HepG2 (cell line): ENCODE measurements around the gene ASGR1. TPM values are rescaled to one million over a fixed set of nuclear protein-coding genes. Genes with fewer than 3 reads are reported as not detected.

ENCODE experiments used
- AHR ChIP-seq: IDR thresholded peaks from 2 replicates; pipeline ENCODE4 v1.6.1; 2018; ENCODE audit warnings: missing genetic modification reagents, missing compliant biosample characterization
- HNF1B ChIP-seq: sonication (generic); formaldehyde crosslinking; IDR thresholded peaks from 2 replicates; pipeline ENCODE4 v1.5.1; 2020; ENCODE audit warnings: mild to moderate bottlenecking, moderate library complexity, missing genetic modification reagents
- MIER3 ChIP-seq: IDR thresholded peaks from 2 replicates; pipeline ENCODE4 v1.6.1; 2016; ENCODE audit warnings: missing compliant biosample characterization, borderline replicate concordance
- NONO ChIP-seq, 2 experiments: fragments of 450-650 bp in 1 of 2; sonication (generic) in 1 of 2; formaldehyde crosslinking in 1 of 2; IDR thresholded peaks in 1 of 2; conservative IDR thresholded peaks in 1 of 2; 2 replicates each; pipeline versions ENCODE4 v1.6.1 to v1.8.0; 2017 to 2022; ENCODE audit warnings: mild to moderate bottlenecking in 1 of 2, missing genetic modification reagents in 1 of 2, moderate library complexity in 1 of 2
- PRDM10 ChIP-seq: sonication (generic); formaldehyde crosslinking; IDR thresholded peaks from 2 replicates; pipeline ENCODE4 v1.4.0; 2020; ENCODE audit warnings: low read depth, missing genetic modification reagents
- RXRA ChIP-seq: sonication (generic); formaldehyde crosslinking; IDR thresholded peaks from 2 replicates; pipeline ENCODE4 v1.5.1; 2020; ENCODE audit warnings: missing genetic modification reagents
- SIX4 ChIP-seq: sonication (generic); formaldehyde crosslinking; IDR thresholded peaks from 2 replicates; pipeline ENCODE4 v1.4.0; 2020; ENCODE audit warnings: missing genetic modification reagents
- SKI ChIP-seq: fragments of 450-650 bp; IDR thresholded peaks from one replicate; pipeline ENCODE4 v1.6.1; 2018; ENCODE audit warnings: mild to moderate bottlenecking; ENCODE audit not compliant: partially characterized antibody
- SKIL ChIP-seq: sonication (generic); formaldehyde crosslinking; IDR thresholded peaks from 2 replicates; pipeline ENCODE4 v1.8.0; 2022; ENCODE audit warnings: missing genetic modification reagents, mild to moderate bottlenecking, moderate library complexity, borderline replicate concordance
- ZIK1 ChIP-seq: sonication (generic); formaldehyde crosslinking; IDR thresholded peaks from 2 replicates; pipeline ENCODE4 v1.5.0; 2020; ENCODE audit warnings: mild to moderate bottlenecking, low read depth, missing genetic modification reagents, borderline replicate concordance
- ZNF207 ChIP-seq: fragments of 450-650 bp; IDR thresholded peaks from 2 replicates; pipeline ENCODE4 v1.6.1; 2016; ENCODE audit warnings: antibody characterized with exemption, borderline replicate concordance
- ZNF33A ChIP-seq: sonication (generic); formaldehyde crosslinking; IDR thresholded peaks from 2 replicates; pipeline ENCODE4 v1.5.1; 2020; ENCODE audit warnings: missing genetic modification reagents, mild to moderate bottlenecking, moderate library complexity, borderline replicate concordance
- ZNF660 ChIP-seq: sonication (generic); formaldehyde crosslinking; IDR thresholded peaks from 2 replicates; pipeline ENCODE4 v1.5.1; 2020; ENCODE audit warnings: mild to moderate bottlenecking, low read depth, missing genetic modification reagents, borderline replicate concordance
- ZNF770 ChIP-seq: sonication (generic); formaldehyde crosslinking; IDR thresholded peaks from 2 replicates; pipeline ENCODE4 v1.5.0; 2020; ENCODE audit warnings: mild to moderate bottlenecking, missing genetic modification reagents
- polyA plus RNA-seq, 8 experiments: library from polyadenylated mRNA; depleted of rRNA in 3 of 8; stranded (reverse) in 7 of 8; unstranded in 1 of 8; fragments of >200 nt; fragmentation: Illumina TruSeq in 4 of 8; extraction: Trizol in 4 of 8; gene quantifications; 2 replicates each; pipeline versions ENCODE4 v1.2.1 to v1.2.3, GENCODE V29; 2011 to 2016; ENCODE audit warnings: low read depth in 4 of 8, missing spikeins in 1 of 8, mixed read lengths in 1 of 8; ENCODE audit not compliant: insufficient read depth in 1 of 8
- total RNA-seq, 5 experiments: library from RNA; depleted of rRNA; stranded (reverse); fragments of >200 nt; fragmentation: Illumina TruSeq; extraction: Trizol; gene quantifications; 2 replicates each; pipeline ENCODE4 v1.2.3, GENCODE V29; 2016; ENCODE audit warnings: low read depth in 1 of 5

ASGR1 gene
- total and polyA plus RNA-seq, 2 of the 13 experiments (the other 11 are each of a cell fraction or from before 2014, with no cell fraction given): 353 to 796 TPM

DNA sequence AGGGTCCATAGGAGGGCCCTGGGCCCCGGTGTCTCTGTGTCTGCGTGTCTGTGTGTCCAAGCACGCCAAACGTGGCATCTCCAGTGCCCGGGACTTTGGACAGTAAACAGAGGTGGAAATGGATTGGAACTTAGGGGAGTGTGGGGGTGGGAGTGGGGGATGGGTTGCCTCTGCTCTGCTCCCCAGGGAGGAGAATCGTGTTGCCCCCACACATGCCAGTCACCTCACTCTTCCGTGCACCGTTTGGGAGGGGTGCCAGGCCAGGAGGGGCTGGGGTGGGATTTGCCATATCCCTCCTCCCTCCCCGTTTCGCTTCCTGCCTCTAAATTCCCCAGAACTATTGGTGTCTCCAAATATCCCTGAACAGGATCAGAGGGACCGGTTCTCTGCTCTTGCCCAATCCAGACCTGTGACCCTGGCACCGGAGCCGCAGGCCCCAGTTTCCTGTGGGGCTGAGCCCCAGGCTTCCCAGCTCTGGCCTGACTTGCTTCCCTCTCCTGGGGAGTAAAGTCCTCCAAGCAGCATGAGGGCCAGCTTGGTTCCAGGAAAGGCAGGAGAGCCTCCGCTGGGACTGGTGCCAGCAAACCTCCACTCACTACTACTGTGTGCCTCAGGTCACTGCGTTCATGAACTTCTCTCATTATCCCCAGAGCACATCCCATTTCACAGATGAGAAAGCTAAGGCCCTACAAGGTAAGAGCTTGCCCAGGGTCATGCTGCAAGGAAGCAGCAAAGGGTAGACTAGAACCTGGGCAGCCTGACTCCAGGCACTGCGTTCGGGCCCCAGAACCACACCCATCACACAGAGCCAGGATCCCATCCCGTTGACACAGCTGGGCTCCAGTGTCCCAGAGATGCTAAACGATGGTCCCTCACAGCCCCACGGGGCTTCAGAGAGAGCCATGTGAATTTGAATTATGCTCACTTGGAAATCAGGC is at the start of gene ASGR1 (continued):
- TF ChIP-seq PRDM10 (CRISPR knock-in tag) (peak; percentile 63; the same call in 1 of the 2 replicates), RXRA (peak; percentile 86), ZNF207 (no peak), ZNF660 (CRISPR knock-in tag) (no peak), ZNF770 (peak; percentile 99), ZNF33A (CRISPR knock-in tag) (no peak), NONO (IDR thresholded peaks at IDR 0.05) (no peak), NONO (CRISPR knock-in tag; conservative IDR thresholded peaks at IDR 0.05) (peak; percentile 71), MIER3 (CRISPR knock-in tag) (peak; percentile 77), HNF1B (peak; percentile 53), AHR (peak; percentile 47; the same call in 1 of the 2 replicates), SKI (peak; percentile 42), SKIL (CRISPR knock-in tag) (peak; percentile 63; the same call in 1 of the 2 replicates), ZIK1 (CRISPR knock-in tag) (no peak), SIX4 (CRISPR knock-in tag) (no peak; the same call in 1 of the 2 replicates)
